ENCODE measurements around the gene GHSR.
A peak's percentile ranks its signal among the peaks of the same experiment; 100 is the strongest.

The GHSR gene, protein sequence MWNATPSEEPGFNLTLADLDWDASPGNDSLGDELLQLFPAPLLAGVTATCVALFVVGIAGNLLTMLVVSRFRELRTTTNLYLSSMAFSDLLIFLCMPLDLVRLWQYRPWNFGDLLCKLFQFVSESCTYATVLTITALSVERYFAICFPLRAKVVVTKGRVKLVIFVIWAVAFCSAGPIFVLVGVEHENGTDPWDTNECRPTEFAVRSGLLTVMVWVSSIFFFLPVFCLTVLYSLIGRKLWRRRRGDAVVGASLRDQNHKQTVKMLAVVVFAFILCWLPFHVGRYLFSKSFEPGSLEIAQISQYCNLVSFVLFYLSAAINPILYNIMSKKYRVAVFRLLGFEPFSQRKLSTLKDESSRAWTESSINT

DNA sequence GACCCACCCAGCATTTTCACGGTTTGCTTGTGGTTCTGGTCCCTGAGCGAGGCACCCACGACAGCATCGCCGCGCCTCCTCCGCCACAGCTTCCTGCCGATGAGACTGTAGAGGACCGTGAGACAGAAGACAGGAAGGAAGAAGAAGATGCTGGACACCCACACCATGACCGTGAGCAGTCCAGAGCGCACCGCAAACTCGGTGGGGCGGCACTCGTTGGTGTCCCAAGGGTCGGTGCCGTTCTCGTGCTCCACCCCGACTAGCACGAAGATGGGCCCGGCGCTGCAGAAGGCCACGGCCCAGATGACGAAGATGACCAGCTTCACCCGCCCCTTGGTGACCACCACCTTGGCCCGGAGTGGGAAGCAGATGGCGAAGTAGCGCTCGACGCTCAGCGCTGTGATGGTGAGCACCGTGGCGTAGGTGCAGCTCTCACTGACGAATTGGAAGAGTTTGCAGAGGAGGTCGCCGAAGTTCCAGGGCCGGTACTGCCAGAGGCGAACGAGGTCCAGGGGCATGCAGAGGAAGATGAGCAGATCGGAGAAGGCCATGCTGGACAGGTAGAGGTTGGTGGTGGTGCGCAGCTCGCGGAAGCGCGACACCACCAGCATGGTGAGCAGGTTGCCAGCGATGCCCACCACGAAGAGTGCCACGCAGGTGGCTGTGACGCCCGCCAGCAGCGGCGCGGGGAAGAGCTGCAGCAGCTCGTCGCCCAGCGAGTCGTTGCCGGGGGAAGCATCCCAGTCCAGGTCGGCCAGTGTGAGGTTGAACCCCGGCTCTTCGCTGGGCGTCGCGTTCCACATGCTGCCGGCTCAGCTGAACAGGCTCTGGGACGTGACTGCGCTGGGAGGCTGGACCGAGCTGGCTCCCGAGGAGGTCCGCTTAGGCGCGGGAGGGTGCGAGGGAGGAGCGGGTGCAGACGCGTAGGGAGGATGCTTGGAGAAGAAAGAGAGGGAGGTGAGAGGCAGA is at the start of gene GHSR:
TSS of gene GHSR (minus strand) at position 846 of the 969 bp plus-strand sequence. CDS start at position 803, 43 bp downstream.
- no peak for DNase-seq

DNA sequence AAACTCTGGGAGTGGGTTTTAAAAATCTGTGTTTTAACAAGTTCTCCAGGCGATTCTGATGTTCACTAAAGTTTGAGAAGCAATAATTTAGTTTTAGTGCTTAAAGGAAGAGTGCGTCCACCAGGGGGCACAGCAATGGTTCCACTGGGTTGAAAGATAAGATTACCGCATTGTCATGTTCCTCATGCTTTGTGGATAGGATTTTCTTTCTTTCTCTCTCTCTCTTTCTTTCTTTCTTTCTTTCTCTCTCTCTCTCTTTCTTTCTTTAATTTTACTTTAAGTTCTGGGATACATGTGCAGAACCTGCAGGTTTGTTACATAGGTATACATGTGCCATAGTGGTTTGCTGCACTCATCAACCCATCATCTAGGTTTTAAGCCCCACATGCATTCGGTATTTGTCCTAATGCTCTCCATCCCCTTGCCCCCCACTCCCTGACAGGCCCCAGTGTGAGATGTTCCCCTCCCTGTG is 42.0 kb upstream of the GHSR start:
- DNase-seq, result peak; percentile 80

DNA sequence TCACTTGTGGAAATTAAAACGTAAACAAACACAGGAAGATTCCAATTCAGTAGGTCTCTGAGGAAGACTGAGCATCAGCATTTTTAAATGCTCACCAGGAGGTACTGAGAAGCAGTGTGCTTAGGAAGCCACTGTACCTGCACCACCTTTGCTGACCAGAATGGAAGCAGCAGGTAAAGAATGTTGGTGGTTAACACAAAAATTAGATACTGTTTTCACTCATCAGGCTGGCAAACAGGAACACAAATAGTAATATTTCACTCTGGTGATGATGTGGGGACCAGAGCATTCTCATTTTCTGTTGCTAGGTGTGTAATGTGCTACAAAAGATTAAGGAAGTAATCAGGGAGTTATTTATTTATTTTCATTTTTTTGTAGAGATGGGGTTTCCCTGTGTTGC is 29.9 kb upstream of the GHSR start:
- DNase-seq, result no peak

DNA sequence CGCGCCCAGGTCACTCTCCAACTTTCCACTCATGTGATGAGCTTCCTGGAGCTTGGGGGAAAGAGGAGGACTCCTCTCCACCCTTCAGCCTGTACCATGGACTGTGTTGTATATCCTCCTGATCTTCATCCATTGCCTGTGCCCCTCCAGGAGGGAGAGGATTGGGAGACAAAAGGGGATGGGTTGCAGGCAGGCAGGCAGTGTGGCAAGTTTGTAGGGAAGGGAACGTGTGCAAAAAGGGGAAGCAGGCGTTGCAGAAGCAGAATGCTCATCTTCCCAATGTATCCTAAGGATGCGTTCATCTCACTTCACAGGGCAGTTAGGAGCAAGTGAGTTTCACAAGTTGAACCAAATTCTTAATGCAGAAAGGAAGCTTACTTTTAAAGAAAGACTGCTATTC is 28.1 kb upstream of the GHSR start:
- no peak for DNase-seq

DNA sequence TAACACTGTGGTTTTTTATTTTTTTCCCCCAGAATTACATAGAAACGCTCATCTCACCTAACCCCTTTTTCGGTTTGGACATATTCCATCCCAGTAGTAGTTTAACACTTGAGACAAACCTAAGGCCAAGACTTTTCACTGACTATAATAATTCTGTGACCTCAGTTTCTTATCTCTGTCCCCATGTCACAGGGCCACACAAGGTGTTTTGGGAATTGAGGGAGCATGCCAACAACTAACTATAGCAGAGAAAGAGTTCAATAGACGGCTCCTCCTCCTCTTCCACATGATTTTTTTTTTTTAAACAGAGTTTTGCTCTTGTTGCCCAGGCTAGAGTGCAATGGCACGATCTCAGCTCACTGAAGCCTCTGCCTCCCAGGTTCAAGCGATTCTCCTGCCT is 27.4 kb upstream of the GHSR start:
- DNase-seq, result no peak

DNA sequence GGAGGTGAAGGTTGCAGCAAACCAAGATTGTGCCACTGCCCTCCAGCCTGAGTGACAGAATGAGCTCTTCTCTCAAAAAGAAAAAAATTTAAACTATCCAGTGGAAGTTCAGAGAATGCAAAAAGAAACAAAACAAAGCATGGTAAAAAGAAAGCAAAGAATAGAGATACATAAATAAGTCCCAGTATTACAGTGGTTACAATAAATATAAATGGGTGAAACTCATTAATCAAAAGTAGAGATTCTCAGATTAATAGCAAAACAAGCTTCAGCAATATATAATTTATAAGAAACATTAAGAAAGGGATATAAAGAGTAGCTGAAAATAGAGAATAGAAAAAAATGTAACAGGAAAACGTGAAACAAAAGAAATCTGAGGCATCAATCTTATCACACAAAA is 23.6 kb upstream of the GHSR start:
- no peak for DNase-seq

DNA sequence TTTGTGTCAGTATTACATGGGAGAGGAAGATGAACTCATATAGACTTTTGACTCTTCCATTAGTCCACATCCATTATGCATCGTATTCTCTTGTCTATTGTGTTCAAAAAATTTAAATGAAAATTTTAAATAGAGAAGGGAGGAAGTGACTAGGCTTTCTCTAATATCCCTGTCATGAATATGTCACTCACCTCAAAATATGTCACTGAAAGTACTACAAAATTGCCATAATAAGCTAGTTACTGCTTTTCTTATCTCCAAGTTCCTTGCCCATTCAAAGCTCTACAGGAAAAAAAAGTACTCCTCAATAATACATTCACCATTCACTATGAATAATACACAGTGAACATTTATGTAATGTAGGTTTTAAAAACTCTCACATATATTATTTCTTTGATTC is 22.3 kb upstream of the GHSR start:
- DNase-seq, result no peak

DNA sequence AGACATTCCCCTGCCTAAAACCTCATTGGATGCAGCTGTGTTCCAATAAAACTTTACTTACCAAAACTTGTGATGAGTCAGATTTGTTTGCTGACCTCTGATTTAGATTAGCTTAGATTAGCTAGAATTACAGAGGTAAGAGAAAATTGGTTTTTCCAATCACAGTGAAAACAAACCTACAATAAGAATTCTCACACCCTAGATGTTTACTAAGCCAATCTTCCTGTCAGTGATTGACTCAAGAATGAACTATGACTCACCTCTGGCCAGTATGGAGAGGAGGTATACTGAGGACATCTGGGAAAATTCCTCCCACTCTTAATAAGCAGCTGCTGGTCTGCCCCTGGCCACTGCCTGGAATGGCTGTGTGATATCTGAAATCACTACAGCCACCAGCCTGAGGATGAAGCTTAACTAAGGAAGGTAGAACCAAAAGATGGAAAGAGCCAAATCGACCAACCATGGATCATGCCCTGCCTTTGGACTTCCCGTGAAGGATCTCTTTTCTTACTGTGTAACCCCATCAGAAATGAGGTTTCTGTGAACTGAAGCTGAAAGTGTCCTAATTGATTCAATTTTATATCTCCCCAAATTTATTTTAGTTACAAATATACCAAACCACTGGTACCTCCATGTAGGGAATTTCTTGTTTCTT is 19.0 kb upstream of the GHSR start:
- DNase-seq, result no peak

DNA sequence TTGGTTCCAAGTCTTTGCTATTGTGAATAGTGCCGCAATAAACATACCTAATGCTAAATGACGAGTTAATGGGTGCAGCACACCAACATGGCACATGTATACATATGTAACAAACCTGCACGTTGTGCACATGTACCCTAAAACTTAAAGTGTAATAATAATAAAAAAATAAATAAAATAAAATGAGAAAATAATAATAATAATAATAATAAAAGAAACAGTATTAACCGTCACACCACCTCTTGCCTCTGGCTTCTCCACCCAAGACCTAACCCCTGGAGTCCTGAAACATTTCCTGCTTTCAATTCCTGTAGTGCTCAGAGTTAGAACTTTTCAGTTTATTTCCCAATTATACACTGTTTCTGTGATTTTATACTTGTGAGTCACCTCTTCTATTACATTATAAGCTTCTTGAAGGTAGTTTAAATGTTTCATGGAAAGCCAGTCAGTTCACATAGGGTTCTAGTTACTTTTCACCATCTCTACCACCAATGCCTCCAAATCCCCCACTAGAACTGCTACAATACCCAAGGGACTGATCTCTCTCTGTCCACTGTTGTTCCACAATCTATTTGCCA is 18.4 kb upstream of the GHSR start:
- no peak for DNase-seq

DNA sequence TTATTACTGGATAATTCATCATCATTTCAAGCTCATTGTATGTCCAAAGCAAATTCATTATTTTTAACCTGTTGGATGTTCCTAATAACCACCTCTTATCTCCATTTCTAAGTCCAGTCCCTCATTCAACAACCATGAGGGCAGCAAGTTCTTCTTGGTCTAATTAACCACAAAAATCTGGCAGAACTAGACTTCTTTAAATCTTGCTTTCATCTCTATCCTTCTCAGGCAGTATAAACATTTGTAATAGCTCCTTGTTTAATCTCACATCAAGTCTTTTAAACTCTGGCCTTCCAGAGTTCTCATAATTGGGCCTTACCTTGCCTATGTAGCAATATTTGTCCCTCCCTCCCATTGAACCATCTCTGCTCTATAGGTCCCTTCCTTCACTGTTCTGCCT is 17.0 kb upstream of the GHSR start:
- DNase-seq, result no peak

DNA sequence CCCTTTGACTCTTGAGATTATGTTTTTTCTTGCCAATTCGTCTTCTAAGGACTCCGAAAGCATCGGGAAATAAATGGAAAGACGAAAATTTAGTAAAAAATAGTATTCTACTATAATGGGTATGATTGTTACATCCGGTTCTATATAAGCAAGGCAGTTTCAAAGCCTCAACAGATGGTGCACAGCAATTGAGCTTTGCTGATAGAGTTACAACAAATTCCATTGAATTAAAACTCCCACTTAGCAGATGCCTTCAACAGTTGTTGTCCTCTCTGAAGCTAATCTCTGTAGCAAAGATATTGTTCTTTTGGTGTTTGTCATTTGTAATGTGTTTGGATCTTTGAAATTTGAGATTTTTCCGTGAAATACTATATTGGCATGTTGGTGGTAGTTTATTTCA is 16.1 kb upstream of the GHSR start:
- DNase-seq, result no peak

DNA sequence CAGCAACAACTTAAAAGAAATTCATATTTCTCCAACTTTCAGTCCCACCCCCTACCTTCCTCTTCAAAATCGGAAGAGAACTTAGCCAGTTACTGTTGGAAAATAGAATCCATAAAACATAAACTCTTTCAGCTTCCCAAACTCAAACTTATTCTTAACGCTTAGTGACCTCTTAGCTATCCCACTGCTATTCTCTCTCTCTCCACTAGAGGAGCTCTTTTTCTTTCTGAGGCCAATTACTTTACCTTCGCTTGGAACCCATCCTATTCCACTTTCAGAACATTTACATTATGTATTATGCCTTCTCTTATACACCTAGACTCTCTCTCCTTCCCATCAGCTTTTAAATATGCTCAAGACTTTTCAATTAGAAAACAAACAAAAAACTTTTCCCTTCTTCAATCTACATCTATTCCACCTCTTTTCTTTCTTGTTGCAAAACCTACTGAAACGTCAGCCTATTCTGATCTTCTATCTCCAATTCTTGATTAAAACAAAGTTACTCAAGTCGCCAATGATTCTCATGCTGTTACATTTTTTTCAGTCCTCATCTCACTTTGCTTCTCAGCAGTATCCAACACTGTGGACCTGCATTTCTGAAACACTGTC is 13.4 kb upstream of the GHSR start:
- DNase-seq, result no peak

DNA sequence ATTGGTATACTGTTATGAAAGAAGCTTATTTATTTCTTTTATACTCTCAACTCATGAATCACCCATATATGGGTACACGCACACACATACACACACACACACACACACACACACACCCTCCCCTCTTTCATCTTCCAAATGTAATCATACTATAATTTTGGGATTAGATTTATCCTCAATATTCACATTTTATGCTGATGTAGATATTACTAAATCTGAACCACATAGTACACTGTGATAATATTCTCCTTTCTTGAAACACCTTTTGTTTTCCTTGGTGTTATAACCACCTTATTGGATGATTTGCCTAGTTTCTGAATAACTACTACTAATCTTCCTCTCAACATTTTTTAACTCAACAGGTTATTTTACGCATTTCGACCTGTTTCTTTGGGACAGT is 8.1 kb upstream of the GHSR start:
- DNase-seq, result no peak

DNA sequence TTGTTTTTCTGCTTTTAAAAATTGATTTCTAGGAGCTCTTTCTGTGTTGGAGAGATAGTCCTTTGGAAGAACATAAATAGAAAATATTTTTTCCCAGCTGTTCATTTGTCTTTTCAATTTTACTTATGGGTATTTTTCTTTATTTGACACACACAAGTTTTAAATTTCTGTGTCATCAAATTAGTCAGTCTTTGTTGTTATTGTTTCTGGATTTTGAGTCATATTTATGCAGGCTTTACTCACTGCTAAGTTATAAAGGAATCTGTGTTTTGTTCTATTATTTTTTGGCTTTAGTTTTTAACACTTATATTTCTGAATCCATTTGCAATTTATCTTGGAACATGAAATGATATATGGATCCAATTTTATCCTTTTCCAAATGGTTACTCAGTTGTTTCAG is 5.9 kb upstream of the GHSR start:
- DNase-seq, result no peak

DNA sequence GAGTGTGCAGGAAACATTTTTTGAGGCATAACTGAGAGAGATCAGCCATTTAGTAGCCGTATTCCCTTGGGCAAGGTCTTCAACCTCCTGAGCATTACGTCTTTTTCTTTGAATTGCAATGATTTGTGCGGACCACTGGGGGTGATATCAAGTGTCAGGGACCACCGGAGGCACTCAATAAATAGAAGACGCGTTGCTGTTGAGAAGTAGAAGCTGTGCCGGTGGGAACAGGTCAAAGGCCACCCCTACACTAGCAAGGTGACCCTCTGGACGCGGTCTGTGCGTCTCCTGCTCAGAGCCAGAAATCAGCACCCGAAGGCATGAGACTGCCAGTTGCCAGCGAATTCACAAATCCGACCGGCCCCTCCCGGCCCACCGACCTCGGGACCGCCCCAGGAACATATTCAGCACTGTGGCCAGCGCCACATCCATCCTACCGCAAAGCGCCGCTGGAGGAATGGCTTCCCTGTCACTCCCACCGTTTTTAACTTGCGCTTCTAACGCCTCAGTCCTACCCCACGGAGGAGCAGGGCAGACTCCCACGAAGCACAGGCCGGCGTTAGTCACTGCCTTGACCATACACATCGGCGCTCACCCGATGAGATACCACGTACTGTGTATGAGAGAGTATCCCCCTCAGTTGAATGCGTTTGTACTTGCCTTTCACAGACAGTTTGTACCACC is 1.4 kb upstream of the GHSR start:
- DNase-seq, result no peak

DNA sequence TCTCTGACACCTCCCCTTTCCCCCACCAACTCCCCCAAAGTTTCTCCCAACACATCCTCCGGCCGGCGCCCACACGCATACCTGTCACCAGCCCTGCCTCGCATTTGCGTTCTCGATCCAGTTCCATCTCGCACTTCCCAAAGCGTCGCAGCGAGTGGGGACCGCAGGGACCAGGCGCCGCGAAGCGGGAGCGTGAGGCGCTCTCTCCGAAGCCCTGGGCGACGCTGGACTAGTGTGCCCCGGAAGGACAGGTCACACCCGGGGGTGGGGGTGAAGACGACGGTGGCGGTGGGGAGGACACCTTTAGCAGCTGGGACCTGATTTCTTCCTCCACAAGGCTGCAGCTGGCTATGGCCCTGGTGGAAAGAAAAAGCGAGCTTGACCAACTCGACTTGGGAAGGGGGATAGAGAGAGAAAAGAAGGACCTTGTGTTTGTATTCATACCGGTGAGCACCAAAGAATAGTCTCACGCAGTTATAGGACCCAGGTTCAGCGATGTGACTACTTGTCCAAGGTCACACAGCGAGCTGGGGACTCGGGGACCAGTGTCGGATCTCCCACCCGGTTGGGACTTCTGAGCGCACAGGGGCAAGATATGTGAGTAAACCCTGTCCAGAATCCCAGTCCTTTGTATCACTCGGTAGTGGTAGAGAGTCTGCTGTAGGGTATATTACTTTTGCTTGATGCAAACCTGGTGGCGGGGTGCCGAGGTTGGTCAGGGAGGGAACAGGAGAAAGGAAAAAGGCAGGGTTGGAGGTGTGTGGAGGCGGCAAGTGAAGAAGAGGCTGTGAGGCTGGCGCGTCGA is 607 bp upstream of the GHSR start:
- no peak for DNase-seq

DNA sequence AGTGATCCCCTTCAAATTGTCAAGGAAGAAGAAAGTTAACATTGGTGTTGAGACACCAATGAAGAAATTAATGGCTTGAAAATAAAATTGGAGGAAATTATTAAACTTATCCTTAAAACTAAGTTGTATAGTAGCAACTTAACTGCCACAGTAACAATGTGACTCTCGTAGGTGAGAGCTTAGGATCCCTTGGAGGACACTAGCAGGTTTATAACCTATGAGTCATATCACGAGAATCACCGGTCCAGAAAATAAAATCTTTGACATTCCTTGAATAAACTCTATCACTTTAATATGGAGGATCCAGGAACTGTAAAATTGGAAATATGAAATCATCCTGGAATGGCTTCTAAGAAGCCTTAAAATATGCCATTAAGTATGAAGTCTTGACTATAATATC is 2.1 kb downstream of the GHSR start:
- DNase-seq, result no peak

DNA sequence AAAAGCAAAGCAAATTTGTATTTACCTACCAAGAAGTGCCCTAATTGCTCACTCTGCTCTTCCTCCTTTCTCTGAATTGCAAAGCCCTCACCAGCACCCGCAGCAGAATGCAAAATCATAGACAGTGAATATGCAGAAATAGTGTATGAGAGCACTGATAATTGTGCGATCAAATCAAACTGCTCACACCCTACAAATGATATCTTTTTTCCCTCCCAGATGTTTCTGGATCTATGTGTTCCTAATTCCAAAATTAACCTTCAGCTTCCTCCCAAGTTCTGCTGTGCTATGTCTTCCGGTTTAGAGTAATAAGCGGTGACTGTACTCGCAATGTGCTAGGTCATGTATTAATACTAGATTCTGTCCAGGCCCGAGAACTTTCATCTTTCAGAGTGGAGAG is 3.4 kb downstream of the GHSR start:
- no peak for DNase-seq

DNA sequence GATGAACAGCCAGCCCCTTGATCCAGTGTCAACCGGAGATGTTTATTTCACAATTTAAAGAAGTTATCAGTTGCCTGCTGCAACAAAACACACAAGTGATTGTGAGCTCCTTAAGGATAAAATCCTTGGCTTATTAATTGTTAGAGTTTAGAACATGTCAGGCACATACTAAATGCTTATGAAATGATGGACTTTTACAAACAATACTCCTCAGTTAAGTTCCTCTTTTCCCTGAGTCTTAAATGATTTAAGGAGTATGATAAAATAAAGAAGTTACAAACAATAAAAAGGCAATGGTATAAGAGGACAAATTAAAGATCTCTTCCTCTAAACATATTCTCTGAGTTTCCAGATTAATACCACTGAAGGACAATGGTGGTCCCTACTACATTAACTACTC is 5.7 kb downstream of the GHSR start:
- DNase-seq, result no peak

DNA sequence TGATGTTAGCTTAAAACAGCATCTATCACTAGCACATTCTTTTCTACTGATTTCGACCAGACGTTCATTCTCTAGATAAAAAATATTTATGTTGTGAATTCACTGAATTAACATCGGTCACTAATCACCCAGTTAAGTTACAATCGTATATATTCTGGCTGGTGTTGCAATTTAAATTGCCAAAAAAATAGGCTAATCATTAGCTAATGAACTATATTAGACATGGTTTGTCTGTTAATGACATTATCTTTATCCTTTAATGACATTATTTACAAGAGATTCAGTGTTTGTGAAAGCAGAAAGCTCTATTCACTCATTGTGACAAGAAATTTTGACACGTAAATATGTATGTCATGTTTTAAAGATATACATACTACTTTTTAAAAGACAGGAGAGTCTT is 6.7 kb downstream of the GHSR start:
- no peak for DNase-seq

DNA sequence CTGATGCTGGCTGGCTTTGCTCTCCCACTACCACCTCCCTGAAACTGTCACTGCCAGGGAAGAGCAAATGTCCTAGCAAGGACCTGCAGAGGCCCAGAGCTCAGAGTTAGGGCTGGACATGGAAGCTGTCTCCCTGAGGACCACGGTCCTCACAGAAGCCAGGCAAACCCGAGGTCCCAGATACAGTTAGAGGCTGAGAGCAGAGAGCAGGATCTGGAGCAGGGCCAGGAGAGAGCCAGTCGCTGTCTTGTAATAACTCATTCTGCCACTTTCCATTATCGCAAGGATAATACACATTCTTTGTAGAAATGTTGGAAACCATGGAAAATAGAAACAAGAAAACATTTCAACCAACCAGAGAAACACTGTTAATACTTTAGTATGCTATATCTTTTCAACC is 10.1 kb downstream of the GHSR start:
- no peak for DNase-seq

Data from activated T-cell treated with anti-CD3 and anti-CD28 coated beads for 4 hours (primary cell).